HFFc6 (cell line): ENCODE measurements around the gene DTNB. TPM values are rescaled to one million over a fixed set of nuclear protein-coding genes. Genes with fewer than 3 reads are reported as not detected.

Experiments used
- DNase-seq: peaks from one replicate; pipeline ENCODE4 v3.0.0-alpha.2; 2018
- H3K27ac Mint-ChIP-seq: 2 replicates; pipeline ENCODE4 v1.8.0; 2020; ENCODE audit warnings: mild to moderate bottlenecking, mixed read lengths
- H3K27me3 Mint-ChIP-seq: 2 replicates; pipeline ENCODE4 v1.8.0; 2021; ENCODE audit warnings: mild to moderate bottlenecking, moderate library complexity, mixed read lengths; ENCODE audit not compliant: insufficient read depth
- H3K36me3 Mint-ChIP-seq: 2 replicates; pipeline ENCODE4 v1.8.0; 2021; ENCODE audit warnings: low read depth, mixed read lengths
- H3K4me1 Mint-ChIP-seq: 2 replicates; pipeline ENCODE4 v1.8.0; 2020; ENCODE audit warnings: low read depth, mixed read lengths
- H3K4me3 Mint-ChIP-seq: 2 replicates; pipeline ENCODE4 v1.8.0; 2020; ENCODE audit warnings: mild to moderate bottlenecking, moderate library complexity, mixed read lengths
- H3K9me3 Mint-ChIP-seq: 2 replicates; pipeline ENCODE4 v1.8.0; 2020; ENCODE audit warnings: mild to moderate bottlenecking, mixed read lengths
- CTCF ChIP-seq: fragments of 200-600 bp; sonication (generic); IDR thresholded peaks from 2 replicates; pipeline ENCODE4 v1.5.0; 2021; ENCODE audit warnings: antibody characterized with exemption, mild to moderate bottlenecking
- total RNA-seq, 6 experiments: library from RNA; stranded (reverse); fragmentation: NEBNext Ultra II Directional; extraction: Animal tissue kit (Norgen Biotek cat#: 25700); gene quantifications; 2 replicates in 1 of 6; 3 replicates in 5 of 6; pipeline ENCODE4 v1.2.3, GENCODE V29; 2021

Gene DTNB
- total RNA-seq, 6 experiments from 2014 or later = 4.2 to 6.2 (median 4.7) TPM

GRCh38 chr2:25566694-25567093 is 106.7 kb downstream of the DTNB start:
- no peak for TF ChIP-seq CTCF
- Mint-ChIP-seq H3K4me3 (no peak overlapping the region), H3K27me3 (peaks cover 5% of the 10 kb centered on the region), H3K4me1 (peaks cover 8% of the 10 kb centered on the region; the same call in 1 of the 2 replicates), H3K27ac (no peak overlapping the region), H3K9me3 (no peaks in the 10 kb centered on the region), H3K36me3 (no peaks in the 10 kb centered on the region)
- no peak for DNase-seq

- no peak overlapping the region for H3K4me3 Mint-ChIP-seq
- H3K4me1 Mint-ChIP-seq = peaks cover 8% of the 10 kb centered on the region; the same call in 1 of the 2 replicates
- peaks cover 3% of the 10 kb centered on the region for H3K27me3 Mint-ChIP-seq
- H3K27ac Mint-ChIP-seq = no peak overlapping the region
- DNase-seq = no peak
- no peaks in the 10 kb centered on the region; the same call in 1 of the 2 replicates for H3K36me3 Mint-ChIP-seq
- no peaks in the 10 kb centered on the region for H3K9me3 Mint-ChIP-seq
- no peak; the same call in 1 of the 2 replicates for TF ChIP-seq CTCF
Observed at GRCh38 chr2:25566094-25566493, 107.3 kb downstream of the DTNB start.

DNA sequence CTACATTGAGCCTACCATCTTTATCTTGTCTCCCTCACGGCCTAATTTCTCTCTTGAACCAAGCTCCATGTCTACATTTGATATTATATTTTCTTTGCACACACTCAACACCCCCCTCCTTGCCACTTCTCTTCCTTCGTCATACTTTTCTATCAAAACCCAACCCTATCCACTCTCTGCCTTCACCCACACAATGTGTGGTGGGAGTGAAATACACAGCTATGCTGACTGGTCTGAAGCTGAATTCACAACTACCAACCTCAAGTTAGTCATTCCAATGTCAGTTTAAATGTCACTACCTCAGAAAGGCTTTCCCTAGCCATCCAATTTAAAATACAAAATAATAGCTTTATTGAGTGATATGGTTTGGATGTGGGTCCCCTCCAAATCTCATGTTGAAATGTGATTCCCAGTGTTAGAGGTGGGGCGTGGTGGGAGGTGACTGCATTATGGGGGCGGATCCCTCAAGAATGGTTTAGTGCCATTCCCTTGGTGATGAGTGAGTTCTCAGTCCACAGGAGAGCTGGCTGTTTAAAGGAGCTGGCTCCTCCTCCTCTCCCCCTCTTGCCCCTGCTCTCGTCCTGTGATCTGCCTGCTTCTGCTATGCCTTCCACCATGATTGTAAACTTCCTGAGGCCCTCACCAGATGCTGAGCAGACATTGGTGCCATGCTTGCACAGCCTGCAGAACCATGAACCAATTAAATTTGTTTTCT is 112.1 kb downstream of the DTNB start:
- DNase-seq = no peak
- peaks cover 33% of the 10 kb centered on the region for H3K4me1 Mint-ChIP-seq
- H3K27ac Mint-ChIP-seq = no peak overlapping the region
- no peaks in the 10 kb centered on the region; the same call in 1 of the 2 replicates for H3K36me3 Mint-ChIP-seq
- no peaks in the 10 kb centered on the region for H3K9me3 Mint-ChIP-seq
- H3K27me3 Mint-ChIP-seq = no peaks in the 10 kb centered on the region
- no peak for TF ChIP-seq CTCF
- no peak overlapping the region for H3K4me3 Mint-ChIP-seq

DNA sequence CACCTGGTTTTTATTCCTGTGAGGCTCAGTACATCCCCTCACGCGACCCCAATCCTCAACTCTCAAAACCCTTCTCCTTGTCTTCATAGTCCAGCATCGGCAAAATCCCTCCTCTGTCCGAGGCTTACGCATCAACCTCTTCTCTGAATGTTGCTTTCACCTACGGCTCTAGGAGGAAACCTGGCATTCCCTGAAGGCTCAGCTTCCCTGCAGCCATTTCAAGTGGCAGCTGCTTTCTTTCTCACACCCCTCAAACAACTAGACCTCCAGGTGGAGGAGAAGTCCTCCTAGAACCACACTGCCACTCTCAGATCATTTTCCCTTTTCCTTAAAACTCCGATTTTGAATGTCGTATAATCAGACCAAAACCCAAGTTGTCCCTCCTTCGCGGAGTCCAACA is 114.2 kb downstream of the DTNB start:
- no peaks in the 10 kb centered on the region for H3K27me3 Mint-ChIP-seq

GRCh38 chr2:25558262-25558661 is 115.1 kb downstream of the DTNB start:
- DNase-seq = peak; percentile 75
- H3K4me3 Mint-ChIP-seq = no peak overlapping the region
- H3K9me3 Mint-ChIP-seq = no peaks in the 10 kb centered on the region
- no peaks in the 10 kb centered on the region; the same call in 1 of the 2 replicates for H3K36me3 Mint-ChIP-seq
- H3K27me3 Mint-ChIP-seq = no peaks in the 10 kb centered on the region
- peak overlapping the region; percentile 77 for H3K27ac Mint-ChIP-seq
- no peak for TF ChIP-seq CTCF
- H3K4me1 Mint-ChIP-seq = peaks cover 34% of the 10 kb centered on the region

More for the DNA sequence above, 114.2 kb downstream of the DTNB start:
- Mint-ChIP-seq H3K27ac (peak overlapping the region; percentile 77), H3K36me3 (no peaks in the 10 kb centered on the region; the same call in 1 of the 2 replicates), H3K4me1 (peaks cover 34% of the 10 kb centered on the region), H3K9me3 (no peaks in the 10 kb centered on the region), H3K4me3 (no peak overlapping the region)
- no peak for TF ChIP-seq CTCF
- no peak for DNase-seq
